ENCODE results near the gene BTRC.

The BTRC gene

DNA sequence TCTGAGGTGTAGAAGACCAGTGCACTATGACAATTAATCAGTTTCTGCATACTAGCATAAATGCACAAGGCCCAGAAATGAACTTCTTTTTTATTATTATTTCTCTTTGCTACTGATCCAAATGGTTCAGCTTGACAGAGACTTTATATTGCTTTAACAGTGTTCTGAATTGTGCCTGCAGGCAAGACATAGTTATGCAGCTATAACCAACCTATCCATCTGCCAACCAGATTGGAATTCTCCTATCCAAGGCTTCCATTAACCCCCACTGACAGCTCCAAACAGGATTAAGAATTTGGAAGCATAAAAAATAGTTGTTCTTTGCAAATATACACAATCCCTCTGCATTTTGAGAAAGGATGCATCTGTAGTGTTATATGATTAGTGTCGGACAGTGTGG lies 98.2 kb downstream of the BTRC start:
- no peak overlapping the region for H3K9ac ChIP-seq (ENCODE audit: low read length)
- no peak overlapping the region for H3K4me3 ChIP-seq (ENCODE audit: low read length)
- H3K4me1 ChIP-seq (ENCODE audit: control insufficient read depth, insufficient read depth, low read length), result peaks cover 8% of the 10 kb centered on the region
- no peaks in the 10 kb centered on the region for H3K36me3 ChIP-seq (ENCODE audit: control insufficient read depth, insufficient read depth, low read length)
- peaks cover 17% of the 10 kb centered on the region for H3K27me3 ChIP-seq (ENCODE audit: control insufficient read depth, insufficient read depth, low read length)
- no peaks in the 10 kb centered on the region for H3K9me3 ChIP-seq (ENCODE audit: control insufficient read depth, low read length)

DNA sequence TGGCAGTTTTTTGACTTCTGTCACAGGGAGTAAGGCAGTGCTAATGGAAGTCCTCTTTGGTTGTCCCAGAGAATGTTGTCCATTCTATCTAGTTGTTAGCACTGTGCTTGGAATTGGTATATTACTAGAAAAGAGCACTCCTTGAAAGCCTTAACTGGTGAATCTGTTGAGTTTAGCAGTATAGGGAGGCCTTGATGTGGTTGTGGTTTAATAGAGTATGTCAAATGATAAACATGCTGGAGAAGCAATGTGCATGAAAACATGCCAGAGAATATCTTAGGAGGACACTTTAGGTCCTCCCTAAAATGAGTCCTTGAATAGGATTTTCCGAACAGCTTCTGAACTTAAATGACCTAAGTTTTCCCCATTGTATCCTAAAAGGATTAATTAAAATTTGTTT lies 98.6 kb downstream of the BTRC start:
- no peaks in the 10 kb centered on the region for H3K36me3 ChIP-seq (ENCODE audit: control insufficient read depth, insufficient read depth, low read length)
- H3K4me3 ChIP-seq (ENCODE audit: low read length), result no peak overlapping the region

DNA sequence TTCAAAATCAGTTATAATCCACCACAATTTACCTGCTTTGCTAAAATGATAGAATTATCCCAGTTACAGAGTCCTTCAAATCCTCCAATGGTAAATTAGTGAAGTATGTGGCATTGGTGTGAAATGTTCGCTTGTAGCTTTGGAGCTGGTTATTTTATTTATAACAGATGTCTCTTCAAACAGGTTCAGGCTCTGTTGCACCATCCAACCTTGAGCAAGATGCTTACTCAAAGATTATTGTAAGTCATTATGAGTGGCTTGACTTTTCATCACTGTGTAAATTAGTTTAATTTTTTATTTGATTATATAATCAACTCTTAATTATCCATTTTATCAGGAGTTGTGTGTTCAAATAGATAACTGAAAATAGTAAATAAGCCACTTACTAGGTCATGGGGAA lies 99.4 kb downstream of the BTRC start:
- Histone ChIP-seq H3K4me3 (ENCODE audit: low read length) (no peak overlapping the region), H3K9me3 (ENCODE audit: control insufficient read depth, low read length) (no peaks in the 10 kb centered on the region), H3K4me1 (ENCODE audit: control insufficient read depth, insufficient read depth, low read length) (peaks cover 8% of the 10 kb centered on the region), H3K36me3 (ENCODE audit: control insufficient read depth, insufficient read depth, low read length) (no peaks in the 10 kb centered on the region), H3K27me3 (ENCODE audit: control insufficient read depth, insufficient read depth, low read length) (peaks cover 17% of the 10 kb centered on the region), H3K9ac (ENCODE audit: low read length) (no peak overlapping the region)

More for the DNA sequence above, 98.6 kb downstream of the BTRC start:
- Histone ChIP-seq H3K9me3 (ENCODE audit: control insufficient read depth, low read length) (no peaks in the 10 kb centered on the region), H3K9ac (ENCODE audit: low read length) (no peak overlapping the region), H3K27me3 (ENCODE audit: control insufficient read depth, insufficient read depth, low read length) (peaks cover 17% of the 10 kb centered on the region), H3K4me1 (ENCODE audit: control insufficient read depth, insufficient read depth, low read length) (peaks cover 8% of the 10 kb centered on the region)

DNA sequence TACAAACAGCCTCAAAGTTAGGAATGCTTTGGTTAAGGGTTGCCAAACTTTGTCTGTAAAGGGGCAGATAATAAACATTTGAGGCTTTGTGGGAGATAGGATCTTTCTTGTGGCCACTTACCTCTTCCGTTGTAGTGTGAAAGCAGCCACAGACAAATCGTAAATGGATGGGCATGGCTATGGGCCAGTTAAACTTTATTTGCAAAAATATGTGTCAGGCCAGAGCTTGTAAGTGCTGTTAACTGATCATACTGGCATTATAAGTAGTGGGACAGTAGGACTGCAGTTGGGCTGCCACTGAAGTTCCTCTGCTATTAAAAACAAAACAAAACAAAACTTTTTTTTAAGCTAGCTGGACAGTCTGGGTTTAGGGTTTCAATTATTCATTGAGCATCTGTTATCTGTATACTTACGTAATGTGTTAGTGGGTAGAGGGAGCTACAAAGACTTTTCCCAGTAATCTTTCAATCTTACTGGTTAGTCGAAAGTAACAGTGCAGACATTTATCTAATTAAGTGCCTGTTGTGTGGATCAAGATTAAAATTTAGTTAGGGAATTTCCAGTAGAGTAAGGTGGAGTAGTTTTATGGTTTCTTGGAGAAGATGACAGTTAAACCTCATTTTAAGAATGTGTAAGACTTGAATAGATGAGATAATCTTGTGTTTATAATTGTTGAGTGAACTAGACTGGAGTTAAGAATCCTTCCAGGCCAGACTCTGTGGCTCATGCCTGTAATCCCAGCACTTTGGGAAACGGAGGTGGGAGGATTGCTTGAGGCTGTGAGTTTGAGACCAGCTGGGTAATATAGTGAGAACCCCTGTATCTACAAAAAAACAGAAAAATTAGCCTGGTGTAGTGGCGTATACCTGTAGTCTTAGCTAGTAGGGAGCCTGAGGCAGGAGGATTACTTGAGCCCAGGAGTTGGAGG lies 100.1 kb downstream of the BTRC start:
- Histone ChIP-seq H3K4me3 (ENCODE audit: low read length) (no peak overlapping the region), H3K9me3 (ENCODE audit: control insufficient read depth, low read length) (no peaks in the 10 kb centered on the region), H3K9ac (ENCODE audit: low read length) (no peak overlapping the region)

DNA sequence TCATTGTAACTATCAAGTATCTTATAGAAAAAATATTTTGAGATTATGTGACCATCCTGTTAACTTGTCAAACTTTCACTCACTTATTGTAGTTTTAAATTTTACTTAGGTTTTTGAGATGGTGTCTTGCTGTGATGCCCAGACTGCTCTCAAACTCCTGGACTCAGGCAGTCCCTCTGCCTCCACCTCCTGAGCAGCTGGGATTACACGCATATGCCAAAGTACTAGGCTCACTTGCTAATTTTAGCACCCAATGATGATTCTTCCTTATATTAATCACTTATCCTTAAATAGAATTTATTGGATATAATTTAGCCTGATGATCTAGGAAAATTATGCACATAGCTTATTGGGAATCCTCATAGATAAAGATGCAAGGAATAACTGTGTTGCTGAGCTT lies 104.9 kb downstream of the BTRC start:
- H3K27me3 ChIP-seq (ENCODE audit: control insufficient read depth, insufficient read depth, low read length), result no peaks in the 10 kb centered on the region
- no peaks in the 10 kb centered on the region for H3K36me3 ChIP-seq (ENCODE audit: control insufficient read depth, insufficient read depth, low read length)
- H3K4me3 ChIP-seq (ENCODE audit: low read length), result no peak overlapping the region
- H3K9ac ChIP-seq (ENCODE audit: low read length), result no peak overlapping the region
- no peaks in the 10 kb centered on the region for H3K9me3 ChIP-seq (ENCODE audit: control insufficient read depth, low read length)
- peaks cover under 1% of the 10 kb centered on the region for H3K4me1 ChIP-seq (ENCODE audit: control insufficient read depth, insufficient read depth, low read length)

More for the DNA sequence above, 100.1 kb downstream of the BTRC start:
- Histone ChIP-seq H3K36me3 (ENCODE audit: control insufficient read depth, insufficient read depth, low read length) (no peaks in the 10 kb centered on the region), H3K4me1 (ENCODE audit: control insufficient read depth, insufficient read depth, low read length) (peaks cover 8% of the 10 kb centered on the region), H3K27me3 (ENCODE audit: control insufficient read depth, insufficient read depth, low read length) (peaks cover 17% of the 10 kb centered on the region)

DNA sequence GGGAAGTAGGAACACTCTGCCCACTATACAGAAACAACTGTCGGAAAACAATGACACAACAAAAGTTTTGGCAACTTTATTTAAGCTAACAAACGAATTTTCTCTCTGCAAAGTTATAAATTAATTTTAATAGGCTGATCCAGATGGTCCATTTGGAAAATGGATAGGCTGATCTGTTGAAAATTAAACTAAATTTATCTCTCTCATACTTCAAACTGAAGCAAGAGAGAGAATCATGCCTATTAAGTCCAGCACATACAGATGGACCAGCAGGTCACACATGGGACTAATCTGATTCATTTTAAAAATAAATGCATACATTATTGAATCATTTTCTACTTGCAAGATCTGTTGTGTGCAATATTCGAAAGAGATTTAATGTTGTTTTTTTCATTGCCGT lies 110.1 kb downstream of the BTRC start:
- H3K4me3 ChIP-seq (ENCODE audit: low read length), result no peak overlapping the region
- H3K9me3 ChIP-seq (ENCODE audit: control insufficient read depth, low read length), result no peaks in the 10 kb centered on the region
- no peaks in the 10 kb centered on the region for H3K27me3 ChIP-seq (ENCODE audit: control insufficient read depth, insufficient read depth, low read length)
- H3K9ac ChIP-seq (ENCODE audit: low read length), result no peak overlapping the region
- peaks cover 6% of the 10 kb centered on the region for H3K4me1 ChIP-seq (ENCODE audit: control insufficient read depth, insufficient read depth, low read length)
- no peaks in the 10 kb centered on the region for H3K36me3 ChIP-seq (ENCODE audit: control insufficient read depth, insufficient read depth, low read length)

DNA sequence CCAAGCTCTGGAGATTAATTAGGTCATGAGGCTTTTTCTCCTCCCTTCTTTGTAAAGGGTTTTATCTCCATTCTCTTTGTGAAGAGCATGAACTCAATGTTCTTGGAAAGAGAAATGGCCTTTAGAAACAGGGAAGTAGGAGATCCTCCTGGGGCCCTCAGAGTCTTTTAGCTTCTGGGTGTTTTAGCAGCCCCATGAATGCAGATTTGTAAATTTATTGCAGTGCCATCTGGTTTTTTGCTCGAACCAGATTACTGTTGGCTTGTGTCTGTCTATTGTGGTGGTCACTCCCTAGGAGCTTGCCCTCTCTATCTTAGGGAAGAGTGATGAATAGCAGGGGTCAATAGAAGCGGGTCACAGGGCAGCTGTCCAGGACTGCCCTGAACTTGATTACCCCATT lies 110.6 kb downstream of the BTRC start:
- H3K36me3 ChIP-seq (ENCODE audit: control insufficient read depth, insufficient read depth, low read length), result no peaks in the 10 kb centered on the region
- peaks cover 6% of the 10 kb centered on the region for H3K4me1 ChIP-seq (ENCODE audit: control insufficient read depth, insufficient read depth, low read length)
- no peaks in the 10 kb centered on the region for H3K9me3 ChIP-seq (ENCODE audit: control insufficient read depth, low read length)
- H3K9ac ChIP-seq (ENCODE audit: low read length), result no peak overlapping the region
- H3K27me3 ChIP-seq (ENCODE audit: control insufficient read depth, insufficient read depth, low read length), result no peaks in the 10 kb centered on the region
- no peak overlapping the region for H3K4me3 ChIP-seq (ENCODE audit: low read length)

DNA sequence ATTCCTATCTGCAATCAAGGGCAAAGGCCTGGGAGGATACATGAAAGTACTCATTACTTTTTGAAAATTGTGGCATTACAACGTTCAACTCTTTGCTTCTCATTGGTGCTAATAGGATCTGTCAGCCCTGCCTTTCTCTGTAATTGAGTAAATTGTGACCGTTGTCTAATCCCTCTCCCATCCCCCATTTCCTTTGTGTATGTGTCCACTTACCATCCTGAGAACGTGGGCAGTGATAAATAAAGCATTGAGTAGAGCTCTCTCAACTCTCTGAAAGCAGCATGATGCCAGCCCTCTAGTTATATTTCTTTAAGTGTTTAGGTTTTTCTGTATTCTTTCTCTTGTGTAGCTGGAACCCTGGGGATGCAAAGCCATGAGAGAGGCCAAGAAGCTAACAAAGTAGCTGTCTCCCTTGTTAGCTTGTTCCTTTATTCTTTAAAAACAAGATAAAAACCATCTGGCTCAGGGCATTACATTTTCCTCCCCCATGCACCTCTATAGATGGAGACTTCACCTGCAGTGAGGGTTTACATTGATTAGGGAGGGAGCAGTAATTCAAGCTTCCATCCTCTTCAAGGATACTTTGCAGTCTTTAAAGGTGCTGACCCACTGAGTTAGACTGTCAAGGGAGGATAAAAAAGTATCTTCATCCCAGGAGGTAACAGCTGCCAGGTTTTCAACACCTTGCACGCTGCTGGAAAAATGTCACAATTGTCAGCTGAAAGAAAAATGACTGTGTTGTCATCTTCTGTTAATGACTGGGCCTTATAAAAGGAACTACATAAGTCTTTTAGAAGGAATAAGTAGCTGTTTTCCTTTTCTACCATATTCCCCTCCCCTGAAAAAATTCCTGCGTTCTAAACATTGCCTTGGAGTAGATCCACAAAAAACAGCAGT lies 112.3 kb downstream of the BTRC start:
- Histone ChIP-seq H3K27me3 (ENCODE audit: control insufficient read depth, insufficient read depth, low read length) (no peaks in the 10 kb centered on the region), H3K4me3 (ENCODE audit: low read length) (no peak overlapping the region), H3K36me3 (ENCODE audit: control insufficient read depth, insufficient read depth, low read length) (no peaks in the 10 kb centered on the region), H3K9ac (ENCODE audit: low read length) (no peak overlapping the region), H3K9me3 (ENCODE audit: control insufficient read depth, low read length) (no peaks in the 10 kb centered on the region), H3K4me1 (ENCODE audit: control insufficient read depth, insufficient read depth, low read length) (peaks cover 6% of the 10 kb centered on the region)

DNA sequence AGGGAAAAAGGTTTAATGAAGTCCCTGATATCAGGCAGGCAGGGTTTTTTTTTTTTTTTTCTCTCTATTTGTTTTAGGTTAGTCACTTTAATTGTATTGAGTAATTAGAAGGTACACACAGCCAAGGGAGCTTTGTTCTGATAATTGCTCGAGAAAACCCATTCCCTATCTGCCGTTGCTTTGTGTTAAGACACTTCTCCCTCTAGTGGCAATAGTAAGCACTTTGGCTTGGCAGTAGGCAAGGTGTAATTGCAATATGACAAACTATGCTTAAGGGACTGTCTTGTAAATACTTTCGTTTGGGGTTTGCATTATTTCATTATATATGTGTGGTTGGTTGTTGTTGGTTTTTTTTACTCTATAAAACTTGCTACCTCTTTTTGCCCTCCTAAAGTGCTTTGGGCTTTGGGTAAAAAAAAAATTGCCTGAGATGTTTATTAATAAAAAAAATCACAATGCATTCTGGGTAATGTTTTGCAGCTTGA lies 113.4 kb downstream of the BTRC start:
- Histone ChIP-seq H3K36me3 (ENCODE audit: control insufficient read depth, insufficient read depth, low read length) (no peaks in the 10 kb centered on the region), H3K4me3 (ENCODE audit: low read length) (no peak overlapping the region), H3K9me3 (ENCODE audit: control insufficient read depth, low read length) (no peaks in the 10 kb centered on the region), H3K27me3 (ENCODE audit: control insufficient read depth, insufficient read depth, low read length) (no peaks in the 10 kb centered on the region), H3K9ac (ENCODE audit: low read length) (no peak overlapping the region), H3K4me1 (ENCODE audit: control insufficient read depth, insufficient read depth, low read length) (peaks cover 6% of the 10 kb centered on the region)

DNA sequence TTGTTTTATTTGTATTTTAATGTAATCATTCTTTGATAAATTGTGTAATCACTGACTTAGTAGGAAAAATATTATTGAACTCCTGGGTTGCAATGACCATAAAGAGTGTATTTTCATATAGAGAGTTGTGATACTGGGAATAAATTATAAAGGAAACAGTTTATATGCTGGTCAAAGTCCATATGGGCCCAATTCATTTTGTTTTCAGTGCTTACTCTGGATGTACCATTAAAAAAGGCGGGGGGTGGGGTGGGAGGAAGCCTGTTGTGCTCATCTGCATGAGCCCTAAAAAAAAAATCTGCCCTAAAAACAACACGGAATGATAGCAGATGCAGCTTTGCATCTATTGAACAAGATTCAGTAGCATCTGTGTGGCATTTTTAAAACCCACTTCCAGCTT lies 114.2 kb downstream of the BTRC start:
- H3K4me3 ChIP-seq (ENCODE audit: low read length), result no peak overlapping the region
- no peaks in the 10 kb centered on the region for H3K9me3 ChIP-seq (ENCODE audit: control insufficient read depth, low read length)
- H3K9ac ChIP-seq (ENCODE audit: low read length), result no peak overlapping the region
- peaks cover 6% of the 10 kb centered on the region for H3K4me1 ChIP-seq (ENCODE audit: control insufficient read depth, insufficient read depth, low read length)
- H3K27me3 ChIP-seq (ENCODE audit: control insufficient read depth, insufficient read depth, low read length), result no peaks in the 10 kb centered on the region
- H3K36me3 ChIP-seq (ENCODE audit: control insufficient read depth, insufficient read depth, low read length), result no peaks in the 10 kb centered on the region

DNA sequence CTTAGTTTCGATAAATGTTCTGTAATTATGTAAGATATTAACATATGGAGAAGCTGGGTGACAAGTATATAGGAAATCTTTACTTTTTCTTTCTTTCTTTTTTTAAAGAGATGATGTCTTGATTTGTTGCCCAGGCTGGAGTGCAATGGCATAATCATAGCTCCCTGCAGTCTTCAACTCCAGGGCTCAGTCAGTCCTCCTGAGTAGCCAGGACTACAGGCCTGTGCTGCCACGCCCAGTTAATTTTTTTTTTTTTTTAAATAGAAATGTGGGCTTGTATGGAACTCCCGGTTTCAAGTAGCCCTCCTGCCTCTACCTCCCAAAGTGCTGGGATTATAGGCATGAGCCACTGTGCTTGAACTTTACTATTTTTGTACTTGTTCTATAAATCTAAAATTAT lies 122.4 kb downstream of the BTRC start:
- Histone ChIP-seq H3K4me1 (ENCODE audit: control insufficient read depth, insufficient read depth, low read length) (no peaks in the 10 kb centered on the region), H3K9ac (ENCODE audit: low read length) (no peak overlapping the region), H3K36me3 (ENCODE audit: control insufficient read depth, insufficient read depth, low read length) (no peaks in the 10 kb centered on the region), H3K27me3 (ENCODE audit: control insufficient read depth, insufficient read depth, low read length) (no peaks in the 10 kb centered on the region), H3K4me3 (ENCODE audit: low read length) (no peak overlapping the region), H3K9me3 (ENCODE audit: control insufficient read depth, low read length) (no peaks in the 10 kb centered on the region)

DNA sequence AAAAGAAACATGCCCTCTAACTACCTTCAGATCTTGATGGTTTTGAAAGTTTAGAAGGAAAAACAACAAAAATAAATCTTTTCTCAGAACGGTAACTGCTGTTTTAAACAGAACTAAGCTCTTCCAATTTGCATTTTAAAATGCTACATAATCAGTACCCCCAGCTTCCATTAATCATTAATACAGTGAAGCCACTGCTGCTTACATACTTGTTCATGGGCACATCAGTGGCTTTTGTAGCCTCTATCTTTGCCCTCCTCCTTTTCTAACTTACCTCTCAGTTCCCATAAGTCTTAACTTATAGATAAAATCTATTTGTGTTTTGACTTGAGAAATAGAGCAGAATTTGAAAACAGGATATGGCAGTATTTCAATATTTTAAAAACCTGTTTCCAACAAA lies 125.0 kb downstream of the BTRC start:
- Histone ChIP-seq H3K27me3 (ENCODE audit: control insufficient read depth, insufficient read depth, low read length) (no peaks in the 10 kb centered on the region), H3K9ac (ENCODE audit: low read length) (no peak overlapping the region), H3K9me3 (ENCODE audit: control insufficient read depth, low read length) (no peaks in the 10 kb centered on the region), H3K4me1 (ENCODE audit: control insufficient read depth, insufficient read depth, low read length) (no peaks in the 10 kb centered on the region), H3K36me3 (ENCODE audit: control insufficient read depth, insufficient read depth, low read length) (no peaks in the 10 kb centered on the region), H3K4me3 (ENCODE audit: low read length) (no peak overlapping the region)

Measured in mucosa of stomach (tissue), 1 donor.